ENCODE data around the gene THTPA.
"Not testable (repeated sequence)": the region's sequence is repeated elsewhere in the genome, so short reads cannot be mapped to it uniquely, and the experiment has no call there.

THTPA gene

DNA sequence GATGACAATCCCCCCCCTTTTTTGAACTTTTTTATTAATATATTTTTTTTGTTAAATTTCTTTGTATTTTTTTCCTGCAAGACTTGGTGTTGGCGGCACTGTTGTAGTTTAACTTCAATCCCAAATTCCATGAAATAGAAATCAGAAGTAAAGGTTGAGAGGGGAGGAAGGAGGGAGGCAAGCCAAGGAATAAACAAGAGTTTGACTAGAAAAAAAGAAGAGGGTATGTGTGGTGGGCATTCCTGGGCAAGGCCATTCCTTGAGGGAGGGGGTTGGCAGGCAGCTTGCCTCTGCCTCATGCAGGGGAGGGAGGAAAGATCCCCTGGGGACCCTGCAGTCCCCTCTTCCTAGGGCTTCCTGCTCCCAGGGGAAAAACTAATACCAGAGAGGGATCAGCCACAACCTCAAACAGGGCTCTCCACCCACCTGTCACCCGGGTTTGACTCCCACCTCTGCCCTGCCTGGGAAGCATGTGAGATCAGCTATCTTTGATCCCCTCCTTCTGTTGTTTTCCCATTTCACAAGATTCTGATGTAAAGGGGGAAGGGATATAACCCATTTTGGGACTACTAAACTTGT is 12.0 kb downstream of the THTPA start:
- DNase-seq, result no peak

DNA sequence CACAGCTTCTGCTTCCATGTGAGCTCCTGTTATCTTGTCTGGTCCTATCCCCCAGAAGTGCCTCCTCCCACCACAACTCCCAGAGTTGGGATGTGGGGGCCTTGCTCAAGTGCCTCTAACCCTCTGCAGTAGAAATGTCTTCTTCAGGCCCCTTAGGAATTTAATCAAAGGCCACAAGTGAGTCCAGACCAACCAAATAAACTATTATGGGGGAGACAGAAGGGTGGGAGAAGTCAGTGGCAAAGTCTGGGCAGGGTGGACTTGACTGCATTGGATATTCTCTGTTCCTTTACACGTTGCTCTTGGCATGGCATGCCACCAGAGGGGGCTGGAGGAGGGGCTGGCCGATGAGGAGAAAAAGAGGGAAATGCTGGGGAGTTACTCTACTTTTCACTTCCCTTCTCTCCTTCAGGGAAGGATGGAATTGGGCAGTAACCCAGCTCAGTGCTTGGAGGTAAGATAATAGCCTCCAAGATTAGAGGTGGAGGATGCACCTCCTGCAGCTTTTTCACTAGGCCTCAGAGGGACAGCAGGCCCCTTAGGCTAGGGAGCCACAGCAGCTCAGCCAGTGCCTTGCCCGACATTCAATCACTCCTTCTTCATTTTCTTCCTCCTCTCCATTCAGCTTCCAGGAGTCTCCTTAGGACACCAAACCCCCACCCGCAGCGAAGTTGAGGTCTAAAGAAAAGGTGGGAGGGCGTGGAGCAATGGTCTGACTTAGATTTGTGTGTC is 12.7 kb downstream of the THTPA start:
- no peak for DNase-seq

DNA sequence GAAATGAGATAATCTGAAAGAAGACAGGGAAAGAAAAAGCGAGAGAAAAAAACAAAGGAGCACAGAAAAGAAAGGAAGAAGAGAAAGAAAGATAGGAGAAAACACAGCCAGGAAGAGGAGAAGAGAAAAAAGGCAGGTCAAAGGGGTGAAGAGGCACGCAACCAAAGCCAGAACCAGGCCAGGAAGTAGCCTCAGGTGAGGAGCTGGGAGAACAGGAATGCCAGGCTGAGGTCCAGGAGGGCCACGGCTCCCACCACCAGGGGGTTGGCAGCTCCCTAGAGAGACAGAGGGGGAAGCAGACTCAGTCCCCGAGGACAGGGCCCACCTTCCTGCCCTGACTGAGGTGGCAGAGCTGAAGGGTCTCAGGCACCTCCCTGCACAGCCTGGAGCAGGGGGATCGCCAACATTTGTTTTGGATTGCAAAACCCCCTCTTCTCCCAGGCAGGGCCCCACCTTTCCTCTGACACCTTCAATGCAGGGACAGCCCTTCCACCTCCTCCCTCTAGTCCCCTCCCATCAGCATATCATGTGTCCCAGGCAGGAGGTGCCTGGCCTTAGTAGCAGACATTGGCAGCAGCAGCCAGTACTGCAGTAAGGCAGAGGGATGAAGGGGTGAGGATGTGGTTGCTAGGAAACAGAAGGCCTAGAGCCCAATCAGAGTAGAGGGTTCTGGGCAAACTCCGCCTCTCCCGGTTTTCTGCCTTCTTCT is 13.5 kb downstream of the THTPA start:
- no peak for DNase-seq

DNA sequence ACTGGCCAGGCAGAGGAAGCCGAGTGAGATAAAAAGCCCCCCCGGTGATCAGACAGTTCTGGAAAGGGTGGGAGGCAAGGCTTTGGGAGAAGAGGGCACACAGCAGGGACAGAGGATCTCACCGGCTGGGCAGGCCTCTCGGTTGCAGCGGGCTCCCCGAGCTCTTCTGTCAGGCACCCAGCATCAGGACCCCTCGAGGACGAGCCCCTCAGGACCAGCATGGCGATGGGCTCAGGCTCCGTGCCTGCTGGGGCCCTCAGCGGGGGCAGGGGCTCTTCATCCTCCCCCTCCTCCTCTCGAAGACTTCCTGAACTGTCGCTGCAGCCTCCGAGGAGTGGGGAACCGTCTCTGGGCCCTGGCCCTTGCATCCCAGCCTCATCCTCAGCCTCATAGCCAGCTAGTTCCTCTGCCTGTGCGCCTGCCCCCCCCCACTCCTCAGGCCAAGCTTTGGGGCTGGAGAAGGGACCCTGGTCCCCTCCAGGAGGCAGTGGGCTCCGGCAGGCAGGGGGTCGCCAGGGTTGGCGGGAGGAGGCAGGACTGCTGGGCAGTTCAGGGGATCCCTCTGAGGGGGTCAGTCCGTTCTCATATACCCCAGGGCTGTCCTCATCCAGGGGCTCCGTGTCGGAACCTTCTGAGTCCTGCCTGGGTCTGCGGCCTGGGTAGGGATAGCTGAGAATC is 14.9 kb downstream of the THTPA start:
- DNase-seq, result no peak

DNA sequence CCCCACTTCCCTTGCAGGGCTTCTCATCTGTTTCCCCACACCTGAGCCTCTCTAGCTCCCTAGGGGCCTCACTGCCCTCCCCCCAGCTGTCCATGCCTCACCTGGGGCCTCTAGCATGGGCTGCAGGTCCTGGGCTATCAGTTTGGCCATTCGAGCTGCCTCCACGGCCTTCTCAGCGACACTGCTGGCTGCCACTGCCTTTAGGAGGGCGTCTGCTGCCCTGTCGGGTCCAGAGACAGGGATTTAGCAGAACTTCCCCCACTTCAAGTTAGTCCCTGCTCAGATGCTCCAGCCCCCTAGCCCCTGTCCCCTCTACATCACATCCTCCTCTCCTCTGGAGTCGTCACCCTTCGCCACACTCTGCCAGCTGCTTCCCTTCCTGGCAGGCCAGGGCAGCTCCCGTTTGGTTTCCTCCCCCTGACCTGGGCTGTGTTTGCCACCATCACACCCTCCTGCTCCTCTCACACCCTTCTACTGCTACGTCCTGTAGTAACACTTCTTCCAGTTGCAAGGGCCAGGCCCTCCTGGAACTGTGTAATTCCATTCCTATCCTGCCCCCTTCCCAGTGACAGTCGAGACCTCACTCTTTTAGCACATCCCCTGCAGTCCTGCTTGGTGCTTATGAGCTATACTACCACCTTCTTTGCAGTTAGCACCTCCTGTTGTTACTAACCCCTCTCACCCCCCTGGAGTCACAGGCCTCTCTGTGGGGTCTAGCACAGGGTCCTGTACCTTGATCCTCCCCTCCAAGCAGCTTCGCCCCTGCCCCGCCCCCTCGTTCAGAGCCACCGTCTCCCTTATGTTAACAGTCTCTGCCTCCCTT is 15.8 kb downstream of the THTPA start:
- DNase-seq, result no peak

DNA sequence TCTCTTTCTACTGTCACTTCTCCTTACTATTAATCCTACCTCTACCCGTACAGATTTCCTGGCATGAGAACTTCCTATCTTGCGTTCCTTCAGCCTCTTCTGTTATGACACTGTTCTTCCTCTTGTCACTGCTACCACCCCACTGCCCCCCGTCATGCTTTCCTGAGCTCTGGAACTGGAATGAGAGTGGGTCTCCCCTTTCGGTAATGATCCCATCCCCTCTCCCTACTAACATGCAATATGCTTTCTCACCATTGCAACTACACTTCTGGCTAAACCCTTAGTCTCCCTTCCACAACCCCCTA is 16.4 kb downstream of the THTPA start:
- DNase-seq, result no peak

DNA sequence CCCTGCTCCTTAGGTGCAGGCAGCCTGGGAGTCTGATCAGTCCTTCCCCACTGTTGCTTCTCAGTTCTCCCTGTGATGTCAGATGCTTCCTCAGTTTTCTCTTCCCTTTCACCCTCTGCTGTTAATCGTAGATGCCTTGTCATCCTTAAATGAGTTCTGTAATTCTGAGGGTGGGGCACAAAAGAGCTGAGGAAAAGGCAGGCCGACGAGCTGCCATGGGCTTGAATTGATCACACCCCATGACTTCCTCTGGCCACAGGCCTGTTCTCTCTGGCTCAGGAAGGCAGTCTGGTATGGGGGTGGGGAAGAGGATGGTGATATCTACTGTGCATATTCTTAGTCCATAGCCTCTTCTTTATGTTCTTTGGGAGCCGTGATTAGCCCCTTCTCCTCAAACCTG is 16.8 kb downstream of the THTPA start:
- DNase-seq, result no peak

DNA sequence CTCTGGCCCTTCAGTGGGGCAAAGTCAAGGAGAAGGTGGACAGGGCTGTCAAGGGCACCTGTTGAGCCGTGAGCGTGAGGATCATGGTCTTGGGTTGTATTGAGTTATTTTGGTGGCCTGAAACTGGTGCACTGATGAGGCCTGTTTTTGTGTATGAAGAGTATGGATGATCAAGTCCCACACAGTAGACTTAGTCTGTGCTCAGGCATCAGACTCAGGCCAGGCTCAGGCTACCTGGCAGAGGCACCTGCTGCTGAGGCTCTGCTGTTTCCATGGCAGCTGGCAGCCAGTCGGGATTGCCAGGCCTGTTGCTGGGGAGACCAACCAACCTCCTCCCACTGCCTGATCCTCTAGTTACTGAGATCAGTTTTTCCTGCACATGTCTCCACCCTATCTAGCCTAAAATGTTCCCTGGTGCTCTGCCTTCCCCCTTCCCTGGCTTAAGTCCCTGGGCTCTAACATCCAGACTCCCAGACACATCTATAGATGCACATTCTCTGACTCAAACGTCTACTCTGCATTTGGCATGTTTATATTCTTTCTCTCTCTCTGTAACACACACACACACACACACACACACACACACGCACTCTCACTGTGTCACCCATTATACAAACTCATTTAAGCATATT is 17.4 kb downstream of the THTPA start:
- DNase-seq, result no peak

DNA sequence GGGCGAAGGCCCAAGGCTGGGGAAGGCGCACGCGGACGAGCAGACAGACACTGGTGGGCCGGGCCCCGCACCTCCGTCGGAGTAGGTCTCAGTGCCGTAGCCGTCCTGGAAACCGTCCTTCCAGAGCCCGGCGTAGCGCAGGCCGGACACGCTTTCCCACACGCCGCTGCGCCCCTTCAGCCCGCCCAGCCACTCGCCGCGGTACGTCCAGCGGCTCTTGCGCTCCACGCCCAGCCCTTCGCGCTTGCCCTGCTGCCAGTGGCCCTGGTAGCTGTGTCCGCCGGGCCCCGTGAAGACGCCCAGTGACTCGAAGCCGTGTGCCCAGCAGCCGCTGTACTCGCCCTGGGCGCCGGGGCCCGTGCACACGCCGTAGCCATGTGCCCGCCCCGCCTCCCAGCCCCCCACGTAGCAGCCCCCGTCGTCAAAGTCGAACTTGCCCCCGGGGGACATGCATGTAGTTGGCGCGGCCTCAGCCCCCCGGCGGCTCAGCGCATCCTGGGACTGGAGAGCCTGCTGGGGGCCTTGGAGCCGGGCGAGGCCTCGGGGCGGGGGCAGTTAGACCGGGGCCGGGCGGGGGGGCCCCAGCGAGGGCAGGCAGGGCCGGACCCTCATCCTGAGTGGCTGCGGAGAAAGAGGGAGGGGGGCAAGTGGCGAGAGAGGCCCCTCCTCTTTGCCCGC is 21.1 kb downstream of the THTPA start:
- no peak for DNase-seq

DNA sequence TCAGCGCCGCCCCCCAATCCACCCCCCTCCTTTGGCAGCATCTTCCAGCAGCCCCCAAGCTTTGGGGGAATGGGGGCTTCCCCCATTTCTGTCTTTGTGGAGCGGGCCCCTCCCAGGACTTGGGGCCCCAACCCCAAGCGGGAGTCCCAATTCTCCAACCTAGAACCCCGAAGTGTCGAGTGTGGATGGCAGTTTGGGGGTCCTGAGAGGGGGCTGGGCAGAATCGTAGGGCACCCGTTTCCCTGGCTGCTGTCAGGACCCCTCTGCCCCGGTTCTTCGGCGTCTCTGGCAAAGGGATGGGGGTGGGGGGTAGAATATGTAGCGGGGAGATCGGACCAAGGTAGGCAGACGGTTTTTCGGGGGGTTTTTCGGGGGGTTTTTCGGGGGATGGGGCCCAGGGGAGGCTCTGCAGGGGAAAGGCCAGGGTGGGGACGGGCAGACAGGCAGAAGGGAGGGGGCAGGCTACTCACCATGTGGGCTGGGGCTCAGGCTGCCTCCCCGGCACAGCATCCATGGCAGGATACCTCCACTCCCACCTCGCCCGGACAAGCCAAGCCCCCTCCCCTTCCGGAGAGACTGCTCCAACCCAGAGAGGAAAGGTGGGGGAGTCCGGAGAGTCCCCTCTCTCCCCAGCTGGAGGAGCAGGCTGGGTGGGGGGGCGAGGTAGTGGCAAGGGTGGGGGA is 21.8 kb downstream of the THTPA start:
- DNase-seq, result no peak

DNA sequence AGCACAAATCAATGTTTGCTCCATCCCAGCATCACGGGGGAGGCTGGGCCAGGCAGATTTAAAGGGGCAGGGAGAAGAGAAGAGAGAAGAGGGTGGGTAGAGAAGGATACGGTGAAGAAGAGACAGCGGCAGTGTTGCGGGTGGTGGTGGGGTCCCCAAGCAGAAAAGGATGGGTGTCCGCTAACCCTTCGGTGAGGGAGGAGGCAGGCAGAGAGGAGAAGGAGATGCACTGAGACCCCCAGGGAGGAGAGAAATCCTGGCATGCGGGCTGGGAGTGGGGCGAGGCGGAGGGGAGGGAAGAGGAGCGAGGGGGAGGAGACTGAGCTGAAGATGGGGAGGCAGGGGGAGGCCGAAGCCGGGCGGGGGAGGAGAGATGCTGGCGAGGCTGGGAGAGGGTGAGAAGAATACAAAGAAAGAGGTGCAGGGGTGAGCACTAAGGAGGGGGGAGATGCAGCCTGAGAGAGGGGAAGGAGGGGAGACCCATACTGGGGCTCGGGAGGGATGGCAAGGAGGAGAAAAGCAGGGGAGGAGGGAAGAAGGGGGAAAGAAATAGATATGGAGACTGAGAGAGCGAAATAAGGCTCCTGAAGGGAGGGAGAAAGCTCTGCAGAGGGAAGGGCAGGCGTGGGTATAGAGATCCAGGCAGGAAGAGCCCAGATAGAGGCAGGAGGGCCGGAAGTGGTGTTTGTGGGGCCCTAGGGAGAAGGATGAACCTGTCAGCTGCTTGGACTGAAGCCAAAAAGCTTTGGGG is 22.7 kb downstream of the THTPA start, which contains the start of gene JPH4:
JPH4 (minus strand) TSS at position 231 of the 751 bp plus-strand sequence. CDS start 1,337 bp downstream, outside the sequence.
- no peak for DNase-seq

DNA sequence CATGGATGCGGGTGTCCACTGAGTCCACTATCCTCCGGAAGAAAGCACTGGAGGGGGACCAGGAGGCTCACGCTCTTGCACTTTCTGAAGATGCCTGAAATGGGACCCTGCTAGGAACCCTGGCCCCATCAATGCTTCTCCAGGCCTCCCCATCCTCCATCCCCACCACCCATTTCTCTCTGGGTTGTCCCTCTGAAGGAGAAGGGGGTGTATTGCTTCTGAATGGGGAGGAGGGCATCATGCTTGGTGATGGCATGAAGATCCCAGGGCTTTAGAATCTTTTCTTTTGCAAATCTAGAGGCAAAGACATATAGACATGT is 23.2 kb downstream of the THTPA start:
- DNase-seq, result no peak

DNA sequence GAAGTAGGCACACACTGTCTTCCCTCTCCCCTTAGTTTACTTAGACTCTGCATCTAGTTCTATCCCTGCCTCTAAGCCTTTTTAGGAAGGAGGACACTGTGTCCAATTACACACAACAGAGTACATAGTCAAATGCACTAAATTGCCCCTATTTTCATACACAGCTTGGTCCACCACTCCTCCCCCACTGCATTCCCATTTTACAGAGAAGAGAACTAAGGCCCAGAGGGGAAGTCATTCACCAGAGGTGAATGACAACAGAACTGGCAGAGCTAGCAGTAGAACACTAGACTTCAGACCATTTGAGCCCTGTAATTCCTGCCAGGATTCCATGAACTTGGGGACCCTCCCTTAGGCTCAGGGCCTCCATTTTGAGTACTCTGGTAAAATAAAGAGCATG is 23.7 kb downstream of the THTPA start:
- DNase-seq, result no peak

DNA sequence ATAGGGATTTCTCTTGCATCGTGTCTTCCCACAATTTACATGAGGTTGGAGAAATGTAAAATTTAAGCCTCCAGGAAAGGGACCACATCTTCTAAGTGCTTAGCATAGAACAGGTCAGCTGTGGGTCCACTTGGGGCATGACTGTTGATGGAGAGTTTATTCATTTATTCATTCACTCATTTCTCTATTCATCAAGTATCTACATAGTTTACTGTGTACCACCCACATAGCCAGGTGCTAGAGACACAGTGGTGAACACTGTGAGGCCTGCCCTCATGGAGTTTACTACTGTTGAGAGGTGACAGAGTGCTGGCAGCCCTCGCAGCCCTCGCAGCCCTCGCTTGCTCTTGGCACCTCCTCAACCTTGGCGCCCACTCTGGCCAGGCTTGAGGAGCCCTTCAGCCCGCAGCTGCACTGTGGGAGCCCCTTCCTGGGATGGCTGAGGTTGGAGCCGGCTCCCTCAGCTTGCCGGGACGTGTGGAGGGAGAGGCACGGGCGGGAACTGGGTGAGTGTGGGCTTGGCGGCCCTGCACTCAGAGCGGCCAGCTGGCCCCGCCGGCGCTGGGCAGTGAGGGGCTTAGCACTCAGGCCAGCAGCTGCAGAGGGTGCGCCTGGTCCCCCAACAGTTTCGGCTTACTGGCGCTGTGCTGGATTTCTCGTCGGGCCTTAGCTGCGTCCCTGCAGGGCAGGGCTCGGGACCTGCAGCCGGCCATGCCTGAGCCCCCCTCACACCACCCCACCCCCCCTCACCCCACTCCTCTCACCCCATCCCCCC is 24.3 kb downstream of the THTPA start:
- DNase-seq, result no peak

DNA sequence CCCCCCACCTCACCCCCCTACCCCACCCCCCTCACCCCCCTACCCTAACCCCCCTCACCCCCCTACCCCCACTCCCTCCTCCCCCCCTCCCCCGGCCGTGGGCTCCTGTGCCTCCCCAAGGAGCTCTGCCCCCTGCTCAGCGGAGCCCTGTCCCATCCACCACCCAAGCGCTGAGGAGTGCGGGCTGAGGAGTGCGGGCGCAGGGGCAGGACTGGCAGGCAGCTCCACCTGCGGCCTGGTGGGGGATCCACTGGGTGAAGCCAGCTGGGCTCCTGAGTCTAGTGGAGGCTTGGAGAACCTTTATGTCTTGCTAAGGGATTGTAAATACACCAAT is 24.8 kb downstream of the THTPA start:
- DNase-seq, result no peak

DNA sequence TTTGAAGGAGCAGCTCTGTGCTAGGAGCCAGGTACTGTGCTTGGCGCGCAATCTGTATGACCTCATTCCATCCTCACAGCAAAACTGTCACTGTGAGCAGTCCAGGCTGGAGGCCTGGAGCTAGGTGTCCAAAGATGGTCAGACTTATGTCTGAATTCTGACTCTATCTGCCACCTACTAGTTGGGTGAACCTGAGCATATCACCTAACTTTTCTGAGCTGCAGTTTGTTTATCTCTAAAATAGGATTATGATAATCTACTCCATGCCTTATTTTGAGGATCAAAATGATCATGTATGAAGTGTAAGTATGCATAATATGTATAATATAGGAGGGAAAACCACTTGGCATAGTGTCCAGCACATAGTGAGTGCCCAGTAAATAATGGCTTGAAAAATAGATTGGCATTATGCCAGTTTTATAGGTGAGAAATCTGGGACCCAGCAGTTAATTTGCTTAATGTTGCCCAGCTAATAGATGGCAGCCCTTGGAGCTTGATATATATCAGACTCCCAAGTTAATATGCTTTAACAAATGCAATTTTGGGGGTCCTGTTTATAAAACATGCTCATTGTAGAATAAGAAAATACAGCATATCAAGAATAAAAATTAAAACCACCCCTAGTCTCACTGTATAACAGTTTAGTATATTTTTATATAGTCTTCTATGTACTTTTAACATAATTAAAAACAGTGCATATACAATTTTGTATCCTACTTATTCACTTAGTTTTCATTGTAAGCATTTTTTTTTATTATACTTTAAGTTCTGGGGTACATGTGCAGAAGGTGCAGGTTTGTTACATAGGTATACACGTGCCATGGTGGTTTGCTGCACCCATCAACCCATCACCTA is 27.1 kb downstream of the THTPA start:
- DNase-seq, result no peak

DNA sequence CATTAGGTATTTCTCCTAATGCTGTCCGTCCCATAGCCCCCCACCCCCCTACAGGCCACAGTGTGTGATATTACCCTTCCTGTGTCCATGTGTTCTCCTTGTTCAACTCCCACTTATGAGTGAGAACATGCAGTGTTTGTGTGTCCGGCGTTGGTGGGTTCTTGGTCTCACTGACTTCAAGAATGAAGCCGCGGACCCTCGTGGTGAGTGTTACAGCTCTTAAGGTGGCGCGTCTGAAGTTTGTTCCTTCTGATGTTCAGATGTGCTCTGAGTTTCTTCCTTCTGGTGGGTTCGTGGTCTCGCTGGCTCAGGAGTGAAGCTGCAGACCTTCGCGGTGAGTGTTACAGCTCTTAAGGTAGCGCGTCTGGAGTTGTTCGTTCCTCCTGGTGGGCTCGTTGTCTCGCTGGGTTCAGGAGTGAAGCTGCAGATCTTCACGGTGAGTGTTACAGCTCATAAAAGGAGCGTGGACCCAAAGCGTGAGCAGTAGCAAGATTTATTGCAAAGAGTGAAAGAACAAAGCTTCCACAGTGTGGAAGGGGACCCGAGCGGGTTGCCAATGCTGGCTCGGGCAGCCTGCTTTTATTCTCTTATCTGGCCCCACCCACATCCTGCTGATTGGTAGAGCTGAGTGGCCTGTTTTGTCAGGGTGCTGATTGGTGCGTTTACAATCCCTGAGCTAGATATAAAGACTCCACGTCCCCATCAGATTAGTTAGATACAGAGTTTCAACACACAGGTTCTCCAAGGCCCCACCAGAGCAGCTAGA is 27.9 kb downstream of the THTPA start:
- not testable (repeated sequence) for DNase-seq

All from left hindlimb (tissue), 1 donor.